ENCODE results near the gene ACACA.

Gene ACACA

GRCh38 chr17:37098152-37098551 lies 308.5 kb downstream of the ACACA start:
- DNase-seq (ENCODE audit: low read depth): no peak
- no peak overlapping the region for H3K4me3 ChIP-seq (ENCODE audit: low read length)
- TF ChIP-seq, protein P1, sequence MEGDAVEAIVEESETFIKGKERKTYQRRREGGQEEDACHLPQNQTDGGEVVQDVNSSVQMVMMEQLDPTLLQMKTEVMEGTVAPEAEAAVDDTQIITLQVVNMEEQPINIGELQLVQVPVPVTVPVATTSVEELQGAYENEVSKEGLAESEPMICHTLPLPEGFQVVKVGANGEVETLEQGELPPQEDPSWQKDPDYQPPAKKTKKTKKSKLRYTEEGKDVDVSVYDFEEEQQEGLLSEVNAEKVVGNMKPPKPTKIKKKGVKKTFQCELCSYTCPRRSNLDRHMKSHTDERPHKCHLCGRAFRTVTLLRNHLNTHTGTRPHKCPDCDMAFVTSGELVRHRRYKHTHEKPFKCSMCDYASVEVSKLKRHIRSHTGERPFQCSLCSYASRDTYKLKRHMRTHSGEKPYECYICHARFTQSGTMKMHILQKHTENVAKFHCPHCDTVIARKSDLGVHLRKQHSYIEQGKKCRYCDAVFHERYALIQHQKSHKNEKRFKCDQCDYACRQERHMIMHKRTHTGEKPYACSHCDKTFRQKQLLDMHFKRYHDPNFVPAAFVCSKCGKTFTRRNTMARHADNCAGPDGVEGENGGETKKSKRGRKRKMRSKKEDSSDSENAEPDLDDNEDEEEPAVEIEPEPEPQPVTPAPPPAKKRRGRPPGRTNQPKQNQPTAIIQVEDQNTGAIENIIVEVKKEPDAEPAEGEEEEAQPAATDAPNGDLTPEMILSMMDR (IDR thresholded peaks at IDR 0.05; ENCODE audit: insufficient read depth, low read depth, low read length, missing control alignments): no peak

GRCh38 chr17:37097154-37097553 lies 309.5 kb downstream of the ACACA start:
- TF ChIP-seq, protein P1 (IDR thresholded peaks at IDR 0.05; ENCODE audit: insufficient read depth, low read depth, low read length, missing control alignments): no peak
- H3K4me3 ChIP-seq (ENCODE audit: low read length): no peak overlapping the region
- DNase-seq (ENCODE audit: low read depth): no peak

GRCh38 chr17:37096071-37096470 lies 310.6 kb downstream of the ACACA start:
- no peak overlapping the region for H3K4me3 ChIP-seq (ENCODE audit: low read length)
- TF ChIP-seq, protein P1 (IDR thresholded peaks at IDR 0.05; ENCODE audit: insufficient read depth, low read depth, low read length, missing control alignments): no peak
- DNase-seq (ENCODE audit: low read depth): no peak

GRCh38 chr17:37094391-37094790 lies 312.2 kb downstream of the ACACA start:
- TF ChIP-seq, protein P1 (IDR thresholded peaks at IDR 0.05; ENCODE audit: insufficient read depth, low read depth, low read length, missing control alignments): no peak
- no peak overlapping the region for H3K4me3 ChIP-seq (ENCODE audit: low read length)
- DNase-seq (ENCODE audit: low read depth): no peak

DNA sequence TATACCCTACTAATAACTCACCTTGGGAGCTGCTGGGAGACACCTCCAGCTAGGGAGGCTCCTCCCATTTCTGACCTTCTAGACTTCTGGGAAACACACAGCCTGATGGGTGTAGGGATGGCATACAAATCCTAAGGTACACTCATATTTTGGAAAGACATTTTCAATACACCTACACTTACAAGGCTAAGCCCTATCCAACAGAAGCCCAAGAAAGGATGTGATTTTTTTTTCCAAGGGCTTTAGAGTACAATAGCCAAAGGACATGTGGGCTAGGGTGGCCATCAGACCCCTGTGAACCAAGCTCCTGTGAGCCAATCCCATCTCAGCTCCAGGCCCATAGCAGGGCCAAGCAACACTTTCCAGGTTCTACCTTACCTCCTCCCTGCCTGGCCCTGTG lies 313.9 kb downstream of the ACACA start:
- no peak for DNase-seq (ENCODE audit: low read depth)
- TF ChIP-seq, protein P1 (IDR thresholded peaks at IDR 0.05; ENCODE audit: insufficient read depth, low read depth, low read length, missing control alignments): no peak
- no peak overlapping the region for H3K4me3 ChIP-seq (ENCODE audit: low read length)

- no peak overlapping the region for H3K4me3 ChIP-seq (ENCODE audit: low read length)
- TF ChIP-seq, protein P1 (IDR thresholded peaks at IDR 0.05; ENCODE audit: insufficient read depth, low read depth, low read length, missing control alignments): no peak
- DNase-seq (ENCODE audit: low read depth): peak; percentile 69
These were observed 314.6 kb downstream of the ACACA start for GRCh38 chr17:37092071-37092470.

- no peak overlapping the region for H3K4me3 ChIP-seq (ENCODE audit: low read length)
- DNase-seq (ENCODE audit: low read depth): no peak
These were observed 315.7 kb downstream of the ACACA start for GRCh38 chr17:37090941-37091340.

More at GRCh38 chr17:37090941-37091340, 315.7 kb downstream of the ACACA start:
- TF ChIP-seq, protein P1 (IDR thresholded peaks at IDR 0.05; ENCODE audit: insufficient read depth, low read depth, low read length, missing control alignments): no peak

All from epithelial cell of esophagus (primary cell).